Measurements from ENCODE around the gene RBMS1. TPM values are rescaled to one million over a fixed set of nuclear protein-coding genes. Genes with fewer than 3 reads are reported as not detected.

RBMS1 gene
- polyA plus RNA-seq, 4 donors: 138 to 147 (median 146) TPM

GRCh38 chr2:160241251-160242137 lies 252.1 kb downstream of the RBMS1 start:
- DNase-seq (ENCODE audit: low read depth in 4 of 4, low spot score in 3 of 4): no peak

DNA sequence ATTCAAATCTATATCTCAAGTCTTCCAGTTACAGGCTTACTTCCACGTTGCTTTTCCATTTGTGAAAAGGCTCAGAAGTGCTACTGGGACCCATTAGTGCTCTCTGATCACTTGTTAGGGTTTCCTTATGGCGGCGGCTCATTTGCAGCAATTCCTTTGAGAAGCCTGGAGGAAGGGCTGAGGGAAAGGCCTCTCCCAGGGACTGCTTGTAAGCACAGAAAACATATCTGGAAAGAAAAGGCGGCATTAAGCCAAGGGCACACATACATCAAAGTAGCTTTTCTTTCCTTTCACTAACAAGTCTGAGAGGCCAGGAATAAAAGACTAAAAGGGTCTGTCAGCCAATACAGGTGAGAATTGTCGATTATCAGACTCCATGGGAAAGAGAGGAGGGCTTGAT lies 254.2 kb downstream of the RBMS1 start:
- DNase-seq (ENCODE audit: low read depth in 4 of 4, low spot score in 3 of 4): no peak

- no peak for DNase-seq (ENCODE audit: low read depth in 4 of 4, low spot score in 3 of 4)
Measured at GRCh38 chr2:160238392-160238791, 255.2 kb downstream of the RBMS1 start.

- DNase-seq (ENCODE audit: low read depth in 4 of 4, low spot score in 3 of 4): no peak
Measured at GRCh38 chr2:160232905-160233475, 260.6 kb downstream of the RBMS1 start.

DNA sequence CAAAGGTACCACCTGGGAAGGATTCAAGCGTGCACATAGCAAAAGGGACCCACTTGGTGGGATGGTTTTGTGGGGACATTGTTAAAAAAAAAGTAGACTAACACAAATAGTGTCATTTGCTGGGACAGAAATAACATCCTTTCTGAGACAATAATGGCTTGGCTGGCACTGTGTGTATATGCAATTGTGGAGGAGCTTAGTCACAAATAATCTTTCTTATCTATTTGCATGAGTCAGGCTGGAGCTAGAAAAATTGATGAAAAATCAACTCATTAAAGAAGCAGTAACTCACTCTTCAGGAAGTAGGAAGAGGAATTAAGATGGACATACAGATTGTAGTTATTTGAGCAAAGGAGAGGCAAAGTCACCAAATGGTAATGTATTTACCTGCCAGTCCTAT lies 264.0 kb downstream of the RBMS1 start:
- DNase-seq (ENCODE audit: low read depth in 4 of 4, low spot score in 3 of 4): no peak

DNA sequence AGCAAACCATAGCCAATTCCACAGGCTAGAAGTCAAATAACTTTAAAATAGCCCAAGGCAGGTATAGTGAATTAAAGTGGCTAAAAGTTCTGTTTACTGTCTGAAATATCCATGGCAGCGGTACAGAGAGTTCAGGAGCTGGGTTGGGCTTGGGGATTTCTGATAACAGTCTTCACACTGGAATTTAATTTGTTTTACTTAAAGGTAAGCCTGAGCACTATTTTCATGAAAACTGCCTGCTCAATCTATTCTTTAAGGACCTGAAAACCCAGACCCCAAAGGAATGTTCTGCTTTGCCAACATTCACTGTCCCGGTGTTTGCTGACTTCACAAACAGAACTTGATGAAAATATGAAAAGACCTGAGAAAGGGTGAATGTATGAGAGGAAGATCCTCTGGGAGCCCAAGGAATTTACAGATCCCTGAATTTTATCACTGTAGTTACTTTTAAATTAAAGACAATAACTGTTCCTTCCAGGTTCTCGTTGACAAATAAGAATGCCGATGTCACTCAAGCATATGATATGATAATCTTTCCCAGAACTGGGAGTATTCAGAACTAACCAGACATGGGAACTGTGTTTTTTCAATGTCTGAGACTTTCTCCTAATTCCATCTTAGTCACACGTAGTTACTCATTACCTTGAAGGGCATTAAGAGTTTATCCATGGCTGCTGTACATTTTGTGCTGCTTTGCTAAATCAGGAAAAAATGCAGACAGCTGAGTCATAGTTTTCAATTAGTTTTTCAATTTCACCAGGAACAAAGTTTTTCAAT lies 265.3 kb downstream of the RBMS1 start:
- no peak for DNase-seq (ENCODE audit: low read depth in 4 of 4, low spot score in 3 of 4)

- no peak for DNase-seq (ENCODE audit: low read depth in 4 of 4, low spot score in 3 of 4)
Measured at GRCh38 chr2:160227293-160227915, 266.2 kb downstream of the RBMS1 start.

GRCh38 chr2:160226367-160226766 lies 267.2 kb downstream of the RBMS1 start:
- no peak for DNase-seq (ENCODE audit: low read depth in 4 of 4, low spot score in 3 of 4)

DNA sequence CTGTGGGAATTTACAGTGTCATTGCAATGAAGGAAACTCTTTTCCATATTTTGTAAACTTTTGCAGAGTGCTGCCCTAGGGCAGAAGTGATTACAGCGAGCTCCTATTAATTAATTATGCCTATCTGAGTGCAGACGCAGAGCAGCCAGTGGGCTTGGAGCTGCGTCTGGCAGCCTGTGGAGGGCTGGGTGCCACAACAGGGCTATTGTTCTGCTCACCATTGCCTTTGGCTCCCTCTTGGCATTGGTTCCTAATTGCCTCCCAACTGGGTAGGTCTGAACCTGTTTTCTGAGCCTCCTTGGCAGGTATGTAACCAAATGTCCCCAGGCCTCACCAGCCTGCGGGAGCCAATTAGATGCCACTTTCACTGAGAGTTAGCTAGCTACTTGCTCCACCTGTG lies 267.9 kb downstream of the RBMS1 start:
- no peak for DNase-seq (ENCODE audit: low read depth in 4 of 4, low spot score in 3 of 4)

GRCh38 chr2:160224507-160224906 lies 269.1 kb downstream of the RBMS1 start:
- DNase-seq (ENCODE audit: low read depth in 4 of 4, low spot score in 3 of 4): no peak

GRCh38 chr2:160224060-160224459 lies 269.5 kb downstream of the RBMS1 start:
- DNase-seq (ENCODE audit: low read depth in 4 of 4, low spot score in 3 of 4): no peak

DNA sequence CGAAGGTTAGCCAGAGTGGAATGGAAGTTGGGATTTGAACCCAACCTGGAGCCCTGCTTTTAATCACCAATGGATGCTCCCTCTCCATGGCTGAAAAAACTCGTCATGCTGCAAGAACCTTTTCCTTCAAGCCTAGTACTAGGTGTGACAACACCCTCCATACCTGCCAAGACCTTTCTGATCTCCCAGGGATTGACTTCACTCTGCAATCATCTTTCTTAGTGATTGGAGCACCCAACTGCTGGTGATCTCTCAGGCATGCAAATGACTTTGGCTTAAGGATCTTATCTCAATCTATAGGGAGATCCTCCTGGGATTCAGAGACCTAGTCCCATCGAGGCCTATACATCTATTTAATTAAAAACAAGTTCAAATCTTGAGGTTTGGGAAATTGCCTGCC lies 270.0 kb downstream of the RBMS1 start:
- DNase-seq (ENCODE audit: low read depth in 4 of 4, low spot score in 3 of 4): no peak

DNA sequence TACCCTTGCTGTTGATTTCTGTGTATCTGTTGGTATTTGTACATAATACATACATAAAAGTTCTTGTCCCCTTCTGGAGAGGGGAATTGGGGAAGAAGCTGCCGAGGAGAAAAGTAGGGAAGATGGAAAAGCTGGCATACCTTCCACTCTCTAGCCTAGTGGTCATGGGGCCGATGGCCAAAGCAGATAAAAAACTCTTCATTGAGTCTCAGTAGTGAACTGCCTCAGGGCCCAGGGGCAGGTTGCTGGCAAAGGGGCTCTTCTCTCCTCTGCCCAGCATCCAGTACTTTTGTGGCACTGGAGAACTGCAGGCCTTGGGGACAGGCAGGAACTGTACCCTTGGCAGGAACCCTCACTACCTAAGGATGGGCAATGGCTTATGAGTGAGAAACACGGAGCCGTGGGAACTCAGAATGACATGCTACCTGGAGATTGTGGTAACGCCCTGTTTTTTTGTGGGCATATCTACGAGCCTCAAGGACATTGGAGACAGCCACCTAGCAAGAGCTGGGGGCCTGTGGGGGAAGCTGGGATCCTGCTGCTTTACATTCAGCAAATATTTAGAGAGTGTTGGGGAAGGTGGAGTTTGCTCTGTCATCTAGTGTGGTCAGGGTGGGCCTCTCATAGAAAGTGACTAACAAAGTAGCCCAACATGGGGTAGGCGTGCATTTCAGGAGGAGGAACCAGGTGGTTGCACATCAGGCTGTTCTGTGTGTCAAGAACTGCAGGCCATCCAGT lies 270.9 kb downstream of the RBMS1 start:
- DNase-seq (ENCODE audit: low read depth in 4 of 4, low spot score in 3 of 4): no peak
